Activated T-cell treated with anti-CD3 and anti-CD28 coated beads, Interleukin-2, amount 50 U/mL, for 24 hours (primary cell): ENCODE measurements around the gene SPCS2.
A peak's percentile ranks its signal among the peaks of the same experiment; 100 is the strongest.

Experiments used
- DNase-seq: peaks from one replicate; pipeline ENCODE4 v3.0.0-alpha.2; 2020
- H3K27ac Mint-ChIP-seq: 2 replicates; pipeline ENCODE4 v1.8.0; 2020; ENCODE audit warnings: mild to moderate bottlenecking, mixed read lengths
- H3K27me3 Mint-ChIP-seq: 2 replicates; pipeline ENCODE4 v1.8.0; 2020; ENCODE audit warnings: mixed read lengths
- H3K36me3 Mint-ChIP-seq: 2 replicates; pipeline ENCODE4 v1.8.0; 2020; ENCODE audit warnings: low read depth, mixed read lengths
- H3K4me1 Mint-ChIP-seq: 2 replicates; pipeline ENCODE4 v1.8.0; 2020; ENCODE audit warnings: low read depth, mixed read lengths
- H3K4me3 Mint-ChIP-seq: 2 replicates; pipeline ENCODE4 v1.8.0; 2020; ENCODE audit warnings: mild to moderate bottlenecking, moderate library complexity, mixed read lengths
- H3K9me3 Mint-ChIP-seq: 2 replicates; pipeline ENCODE4 v1.8.0; 2020; ENCODE audit warnings: mixed read lengths

SPCS2 gene

GRCh38 chr11:74948898-74949752 is at the start of gene SPCS2, which contains the start of gene XRRA1:
SPCS2 (plus strand) TSS chr11:74949266; CDS start chr11:74949286, 20 bp downstream.
XRRA1 (minus strand) TSS chr11:74949091; CDS start chr11:74940878, 8,213 bp downstream.
- Mint-ChIP-seq H3K4me1 (peaks cover 52% of the 10 kb centered on the region), H3K27ac (peak within 1 kb of the TSS; percentile 98), H3K27me3 (no peaks in the 10 kb centered on the region), H3K9me3 (no peaks in the 10 kb centered on the region), H3K36me3 (peaks cover 67% of the 10 kb centered on the region), H3K4me3 (peak within 1 kb of the TSS; percentile 99)
- peak; percentile 97 for DNase-seq

GRCh38 chr11:74902342-74902741 is 46.7 kb upstream of the SPCS2 start:
- H3K27me3 Mint-ChIP-seq = no peaks in the 10 kb centered on the region
- peaks cover 33% of the 10 kb centered on the region for H3K9me3 Mint-ChIP-seq
- no peaks in the 10 kb centered on the region for H3K4me1 Mint-ChIP-seq
- H3K27ac Mint-ChIP-seq = no peak overlapping the region
- DNase-seq = no peak
- peaks cover 67% of the 10 kb centered on the region for H3K36me3 Mint-ChIP-seq
- H3K4me3 Mint-ChIP-seq = no peak overlapping the region

GRCh38 chr11:74905326-74905725 is 43.7 kb upstream of the SPCS2 start:
- H3K4me1 Mint-ChIP-seq = no peaks in the 10 kb centered on the region
- no peaks in the 10 kb centered on the region for H3K27me3 Mint-ChIP-seq
- peaks cover 74% of the 10 kb centered on the region for H3K36me3 Mint-ChIP-seq
- H3K9me3 Mint-ChIP-seq = peaks cover 16% of the 10 kb centered on the region
- H3K27ac Mint-ChIP-seq = peak overlapping the region; percentile 55
- no peak for DNase-seq
- H3K4me3 Mint-ChIP-seq = no peak overlapping the region

GRCh38 chr11:74909385-74909784 is 39.7 kb upstream of the SPCS2 start:
- DNase-seq = no peak
- H3K4me3 Mint-ChIP-seq = no peak overlapping the region
- H3K36me3 Mint-ChIP-seq = peaks cover 60% of the 10 kb centered on the region
- H3K4me1 Mint-ChIP-seq = no peaks in the 10 kb centered on the region
- H3K9me3 Mint-ChIP-seq = no peaks in the 10 kb centered on the region
- H3K27me3 Mint-ChIP-seq = no peaks in the 10 kb centered on the region
- H3K27ac Mint-ChIP-seq = no peak overlapping the region

GRCh38 chr11:74909812-74910211 is 39.3 kb upstream of the SPCS2 start:
- H3K27me3 Mint-ChIP-seq = no peaks in the 10 kb centered on the region
- no peaks in the 10 kb centered on the region for H3K4me1 Mint-ChIP-seq
- no peak overlapping the region for H3K27ac Mint-ChIP-seq
- peaks cover 64% of the 10 kb centered on the region for H3K36me3 Mint-ChIP-seq
- no peaks in the 10 kb centered on the region for H3K9me3 Mint-ChIP-seq
- no peak for DNase-seq
- no peak overlapping the region for H3K4me3 Mint-ChIP-seq

- no peak overlapping the region for H3K4me3 Mint-ChIP-seq
- no peak for DNase-seq
- H3K27ac Mint-ChIP-seq = no peak overlapping the region
- H3K36me3 Mint-ChIP-seq = peaks cover 46% of the 10 kb centered on the region
- H3K27me3 Mint-ChIP-seq = no peaks in the 10 kb centered on the region
- peaks cover 15% of the 10 kb centered on the region for H3K4me1 Mint-ChIP-seq
- no peaks in the 10 kb centered on the region for H3K9me3 Mint-ChIP-seq
Observed at GRCh38 chr11:74923125-74923524, 25.9 kb upstream of the SPCS2 start.

- Mint-ChIP-seq H3K27ac (no peak overlapping the region), H3K36me3 (peaks cover 25% of the 10 kb centered on the region), H3K27me3 (no peaks in the 10 kb centered on the region), H3K4me3 (no peak overlapping the region), H3K4me1 (peaks cover 15% of the 10 kb centered on the region), H3K9me3 (no peaks in the 10 kb centered on the region)
- no peak for DNase-seq
Observed at GRCh38 chr11:74925281-74925680, 23.8 kb upstream of the SPCS2 start.

- H3K36me3 Mint-ChIP-seq = peaks cover 17% of the 10 kb centered on the region
- H3K27ac Mint-ChIP-seq = peak overlapping the region; percentile 18
- DNase-seq = no peak
- H3K9me3 Mint-ChIP-seq = no peaks in the 10 kb centered on the region
- no peak overlapping the region for H3K4me3 Mint-ChIP-seq
- no peaks in the 10 kb centered on the region for H3K27me3 Mint-ChIP-seq
- peaks cover 15% of the 10 kb centered on the region for H3K4me1 Mint-ChIP-seq
Observed at GRCh38 chr11:74926304-74927030, 22.6 kb upstream of the SPCS2 start.

GRCh38 chr11:74927496-74927895 is 21.6 kb upstream of the SPCS2 start:
- H3K4me1 Mint-ChIP-seq = peaks cover 20% of the 10 kb centered on the region
- no peak overlapping the region for H3K4me3 Mint-ChIP-seq
- no peak for DNase-seq

GRCh38 chr11:74929431-74930363 is 19.4 kb upstream of the SPCS2 start:
- Mint-ChIP-seq H3K4me3 (no peak overlapping the region), H3K4me1 (peaks cover 33% of the 10 kb centered on the region), H3K27me3 (no peaks in the 10 kb centered on the region), H3K36me3 (peaks cover 29% of the 10 kb centered on the region), H3K9me3 (no peaks in the 10 kb centered on the region), H3K27ac (no peak overlapping the region)
- peak; percentile 40 for DNase-seq

More at GRCh38 chr11:74927496-74927895, 21.6 kb upstream of the SPCS2 start:
- peaks cover 17% of the 10 kb centered on the region for H3K36me3 Mint-ChIP-seq
- H3K27me3 Mint-ChIP-seq = no peaks in the 10 kb centered on the region
- no peak overlapping the region for H3K27ac Mint-ChIP-seq
- no peaks in the 10 kb centered on the region for H3K9me3 Mint-ChIP-seq

- Mint-ChIP-seq H3K4me1 (peaks cover 18% of the 10 kb centered on the region), H3K9me3 (no peaks in the 10 kb centered on the region), H3K27ac (peak overlapping the region; percentile 85), H3K4me3 (no peak overlapping the region), H3K27me3 (no peaks in the 10 kb centered on the region), H3K36me3 (peaks cover 44% of the 10 kb centered on the region)
- no peak for DNase-seq
Observed at GRCh38 chr11:74932169-74932568, 16.9 kb upstream of the SPCS2 start.

GRCh38 chr11:74932797-74933196 is 16.3 kb upstream of the SPCS2 start:
- no peaks in the 10 kb centered on the region for H3K27me3 Mint-ChIP-seq
- peaks cover 18% of the 10 kb centered on the region for H3K4me1 Mint-ChIP-seq
- no peaks in the 10 kb centered on the region for H3K9me3 Mint-ChIP-seq
- no peak overlapping the region for H3K4me3 Mint-ChIP-seq
- H3K36me3 Mint-ChIP-seq = peaks cover 48% of the 10 kb centered on the region
- peak overlapping the region; percentile 85 for H3K27ac Mint-ChIP-seq
- DNase-seq = no peak

- Mint-ChIP-seq H3K4me1 (peaks cover 18% of the 10 kb centered on the region), H3K27ac (peak overlapping the region; percentile 85), H3K36me3 (peaks cover 50% of the 10 kb centered on the region), H3K9me3 (no peaks in the 10 kb centered on the region), H3K27me3 (no peaks in the 10 kb centered on the region), H3K4me3 (no peak overlapping the region)
- DNase-seq = no peak
Observed at GRCh38 chr11:74933765-74934164, 15.3 kb upstream of the SPCS2 start.

GRCh38 chr11:74935285-74935684 is 13.8 kb upstream of the SPCS2 start:
- no peak for DNase-seq
- Mint-ChIP-seq H3K4me3 (no peak overlapping the region), H3K9me3 (no peaks in the 10 kb centered on the region), H3K27me3 (no peaks in the 10 kb centered on the region), H3K27ac (no peak overlapping the region), H3K4me1 (peaks cover 18% of the 10 kb centered on the region), H3K36me3 (peaks cover 61% of the 10 kb centered on the region)
